Measurements from ENCODE around the gene ITGA6. TPM values are rescaled to one million over a fixed set of nuclear protein-coding genes. Genes with fewer than 3 reads are reported as not detected.
"Not testable (repeated sequence)": the region's sequence is repeated elsewhere in the genome, so short reads cannot be mapped to it uniquely, and the experiment has no call there.

ITGA6 gene
- total RNA-seq, 2 donors from 2014 or later, result 61.7 to 79.5 TPM

GRCh38 chr2:172540421-172540820 is 113.0 kb downstream of the ITGA6 start:
- H3K4me3 Mint-ChIP-seq, result no peak overlapping the region
- H3K9me3 ChIP-seq (ENCODE audit: control insufficient read depth, low read length, poor library complexity, severe bottlenecking), result no peaks in the 10 kb centered on the region
- H3K27ac Mint-ChIP-seq, result no peak overlapping the region
- ATAC-seq, result no peak
- no peak for DNase-seq
- peaks cover 5% of the 10 kb centered on the region for H3K36me3 Mint-ChIP-seq (ENCODE audit: low read depth)
- no peaks in the 10 kb centered on the region for H3K4me1 Mint-ChIP-seq
- no peaks in the 10 kb centered on the region for H3K27me3 Mint-ChIP-seq

GRCh38 chr2:172545408-172546075 is 118.2 kb downstream of the ITGA6 start:
- H3K36me3 Mint-ChIP-seq (ENCODE audit: low read depth), result peaks cover 5% of the 10 kb centered on the region
- DNase-seq, result no peak
- no peak overlapping the region for H3K4me3 Mint-ChIP-seq
- no peak for ATAC-seq
- H3K27me3 Mint-ChIP-seq, result no peaks in the 10 kb centered on the region
- no peak overlapping the region for H3K27ac Mint-ChIP-seq
- no peaks in the 10 kb centered on the region for H3K9me3 ChIP-seq (ENCODE audit: control insufficient read depth, low read length, poor library complexity, severe bottlenecking)
- H3K4me1 Mint-ChIP-seq, result peaks cover 4% of the 10 kb centered on the region

GRCh38 chr2:172549131-172549530 is 121.7 kb downstream of the ITGA6 start:
- Mint-ChIP-seq H3K4me1 (peaks cover 13% of the 10 kb centered on the region), H3K27me3 (no peaks in the 10 kb centered on the region), H3K27ac (no peak overlapping the region), H3K4me3 (no peak overlapping the region), H3K36me3 (ENCODE audit: low read depth) (no peaks in the 10 kb centered on the region)
- no peaks in the 10 kb centered on the region for H3K9me3 ChIP-seq (ENCODE audit: control insufficient read depth, low read length, poor library complexity, severe bottlenecking)
- no peak for DNase-seq
- no peak for ATAC-seq

GRCh38 chr2:172549802-172550201 is 122.4 kb downstream of the ITGA6 start:
- peak overlapping the region; percentile 15 for H3K4me3 Mint-ChIP-seq
- H3K27me3 Mint-ChIP-seq; DNase-seq; H3K9me3 ChIP-seq (ENCODE audit: control insufficient read depth, low read length, poor library complexity, severe bottlenecking); H3K27ac Mint-ChIP-seq; H3K36me3 Mint-ChIP-seq (ENCODE audit: low read depth): not testable (repeated sequence)
- ATAC-seq, result peak; percentile 33
- peaks cover 15% of the 10 kb centered on the region for H3K4me1 Mint-ChIP-seq

GRCh38 chr2:172550419-172550818 is 123.0 kb downstream of the ITGA6 start:
- no peak for ATAC-seq
- DNase-seq, result no peak
- H3K9me3 ChIP-seq (ENCODE audit: control insufficient read depth, low read length, poor library complexity, severe bottlenecking), result no peaks in the 10 kb centered on the region
- no peaks in the 10 kb centered on the region for H3K36me3 Mint-ChIP-seq (ENCODE audit: low read depth)
- H3K4me1 Mint-ChIP-seq, result peaks cover 19% of the 10 kb centered on the region
- H3K27ac Mint-ChIP-seq, result no peak overlapping the region
- H3K4me3 Mint-ChIP-seq, result peak overlapping the region; percentile 21
- no peaks in the 10 kb centered on the region for H3K27me3 Mint-ChIP-seq

- Mint-ChIP-seq H3K4me3 (no peak overlapping the region), H3K27ac (no peak overlapping the region), H3K27me3 (no peaks in the 10 kb centered on the region), H3K36me3 (ENCODE audit: low read depth) (no peaks in the 10 kb centered on the region), H3K4me1 (peaks cover 19% of the 10 kb centered on the region)
- no peak for ATAC-seq
- DNase-seq, result no peak
- no peaks in the 10 kb centered on the region for H3K9me3 ChIP-seq (ENCODE audit: control insufficient read depth, low read length, poor library complexity, severe bottlenecking)
Observed at GRCh38 chr2:172551271-172551670, 123.9 kb downstream of the ITGA6 start.

- H3K27me3 Mint-ChIP-seq, result no peaks in the 10 kb centered on the region
- H3K4me3 Mint-ChIP-seq, result no peak overlapping the region
- peaks cover 28% of the 10 kb centered on the region for H3K4me1 Mint-ChIP-seq
- no peaks in the 10 kb centered on the region for H3K9me3 ChIP-seq (ENCODE audit: control insufficient read depth, low read length, poor library complexity, severe bottlenecking)
- ATAC-seq, result no peak
- no peak overlapping the region for H3K27ac Mint-ChIP-seq
- no peaks in the 10 kb centered on the region for H3K36me3 Mint-ChIP-seq (ENCODE audit: low read depth)
- no peak for DNase-seq
Observed at GRCh38 chr2:172552547-172553291, 125.3 kb downstream of the ITGA6 start.

GRCh38 chr2:172554352-172555271 is 127.2 kb downstream of the ITGA6 start:
- Mint-ChIP-seq H3K36me3 (ENCODE audit: low read depth) (no peaks in the 10 kb centered on the region), H3K27ac (peak overlapping the region; percentile 29), H3K27me3 (no peaks in the 10 kb centered on the region), H3K4me3 (peak overlapping the region; percentile 92), H3K4me1 (peaks cover 33% of the 10 kb centered on the region)
- ATAC-seq (no peak), DNase-seq (no peak)
- no peaks in the 10 kb centered on the region for H3K9me3 ChIP-seq (ENCODE audit: control insufficient read depth, low read length, poor library complexity, severe bottlenecking)

GRCh38 chr2:172555272-172555521 is 127.8 kb downstream of the ITGA6 start:
- H3K9me3 ChIP-seq (ENCODE audit: control insufficient read depth, low read length, poor library complexity, severe bottlenecking), result no peaks in the 10 kb centered on the region
- H3K36me3 Mint-ChIP-seq (ENCODE audit: low read depth), result no peaks in the 10 kb centered on the region
- DNase-seq (no peak), ATAC-seq (peak; percentile 35)
- peak overlapping the region; percentile 92 for H3K4me3 Mint-ChIP-seq
- peak overlapping the region; percentile 29 for H3K27ac Mint-ChIP-seq
- peaks cover 31% of the 10 kb centered on the region for H3K4me1 Mint-ChIP-seq
- H3K27me3 Mint-ChIP-seq, result no peaks in the 10 kb centered on the region

Other genes starting within 250 kb of the ITGA6 start
- gene PDK1, start 128.5 kb downstream of the ITGA6 start, total RNA-seq, result 10 to 100 TPM; 25.5 to 34.0 TPM